ENCODE data around the gene C20orf144.
A peak's percentile ranks its signal among the peaks of the same experiment; 100 is the strongest.

Gene C20orf144

GRCh38 chr20:33677991-33678702 is 16.0 kb downstream of the C20orf144 start:
- DNase-seq: no peak

GRCh38 chr20:33679758-33680485 is 17.8 kb downstream of the C20orf144 start:
- DNase-seq: no peak

- DNase-seq: no peak
These were observed 18.6 kb downstream of the C20orf144 start for GRCh38 chr20:33680686-33681085.

GRCh38 chr20:33681288-33681687 is 19.2 kb downstream of the C20orf144 start:
- DNase-seq: no peak

GRCh38 chr20:33681728-33682353 is 19.7 kb downstream of the C20orf144 start:
- no peak for DNase-seq

GRCh38 chr20:33684533-33685327 is 22.6 kb downstream of the C20orf144 start:
- DNase-seq: no peak

GRCh38 chr20:33685328-33686099 is 23.4 kb downstream of the C20orf144 start:
- DNase-seq: peak; percentile 37

GRCh38 chr20:33686100-33686983 is 24.2 kb downstream of the C20orf144 start, which contains the start of gene E2F1:
E2F1 (minus strand) TSS chr20:33686385; CDS start chr20:33686264, 121 bp downstream.
- DNase-seq: peak; percentile 93

GRCh38 chr20:33686984-33687366 is 24.8 kb downstream of the C20orf144 start:
- no peak for DNase-seq

GRCh38 chr20:33687370-33687915 is 25.3 kb downstream of the C20orf144 start:
- DNase-seq: no peak

- no peak for DNase-seq
These were observed 26.1 kb downstream of the C20orf144 start for GRCh38 chr20:33687993-33688937.

GRCh38 chr20:33688938-33689424 is 26.9 kb downstream of the C20orf144 start:
- no peak for DNase-seq

GRCh38 chr20:33689493-33689892 is 27.4 kb downstream of the C20orf144 start:
- DNase-seq: no peak

- DNase-seq: no peak
These were observed 27.8 kb downstream of the C20orf144 start for GRCh38 chr20:33689973-33690372.

- no peak for DNase-seq
These were observed 31.2 kb downstream of the C20orf144 start for GRCh38 chr20:33693289-33693688.

- DNase-seq: no peak
These were observed 31.9 kb downstream of the C20orf144 start for GRCh38 chr20:33693741-33694638.

GRCh38 chr20:33694639-33695012 is 32.5 kb downstream of the C20orf144 start:
- no peak for DNase-seq

GRCh38 chr20:33696448-33696847 is 34.3 kb downstream of the C20orf144 start:
- no peak for DNase-seq
